PFSK-1 (cell line): ENCODE data around the gene POLR1E.

Source experiments
- POLR2AphosphoS5 ChIP-seq: IDR thresholded peaks from 2 replicates; pipeline ENCODE4 v1.6.1; 2012; ENCODE audit warnings: low read depth, mild to moderate bottlenecking, control low read depth, low read length, moderate library complexity
- TAF1 ChIP-seq: IDR thresholded peaks from 2 replicates; pipeline ENCODE4 v1.6.1; 2012; ENCODE audit warnings: low read length, control low read depth, borderline replicate concordance; ENCODE audit not compliant: insufficient read depth

DNA sequence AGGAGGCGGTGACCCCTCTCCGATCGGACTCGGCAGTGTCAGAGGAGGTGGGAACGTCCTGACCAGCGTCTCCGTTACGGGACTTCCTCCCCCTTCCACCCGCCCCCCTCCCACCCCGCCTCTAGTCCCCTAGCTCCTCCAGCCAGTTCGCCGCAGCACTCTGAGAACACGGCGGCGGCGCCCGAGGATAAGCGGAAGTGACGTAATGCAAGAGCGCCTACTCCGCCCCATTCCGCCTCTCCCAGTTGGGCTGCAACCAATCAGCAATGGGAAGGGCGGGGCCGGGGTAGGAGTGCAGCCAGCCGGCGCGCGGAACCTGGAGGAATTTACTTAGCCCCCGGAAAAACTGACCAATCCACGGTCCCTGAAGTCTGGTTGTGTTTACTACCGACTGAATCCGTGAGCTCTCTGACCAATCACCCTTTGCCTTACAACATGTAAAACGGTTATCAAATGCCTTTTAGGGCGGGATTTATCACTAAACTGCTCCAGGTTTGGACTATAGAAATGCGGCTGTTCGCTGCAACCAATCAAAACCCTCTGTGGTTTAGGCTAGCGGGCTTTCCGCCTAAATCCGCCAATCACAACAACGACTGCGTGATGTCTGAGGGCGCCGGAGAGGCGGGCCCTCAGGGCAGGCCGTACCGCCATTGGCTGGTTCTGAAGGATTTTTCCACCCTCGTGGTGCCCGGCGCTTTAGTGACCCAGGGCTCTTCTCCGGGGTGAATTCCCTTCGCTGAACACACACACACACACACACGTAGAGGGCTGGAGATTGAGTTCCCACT lies 20.3 kb upstream of the POLR1E start, which contains the start of gene ZBTB5:
- TF ChIP-seq TAF1 (0 out of 2 replicates have a peak, but pooled peaks have one; percentile 63), POLR2AphosphoS5 (peak; percentile 71; the same call in 1 of the 2 replicates)
